Fibroblast of lung (primary cell): ENCODE data around the gene JDP2. TPM values are rescaled to one million over a fixed set of nuclear protein-coding genes. Genes with fewer than 3 reads are reported as not detected.
A peak's percentile ranks its signal among the peaks of the same experiment; 100 is the strongest.

Source experiments
- DNase-seq, 2 donors: peaks; one replicate each; pipeline versions ENCODE4 v3.0.0 to v3.0.0-alpha.2; 2010; ENCODE audit warnings: low read depth in 2 of 2
- H2AFZ ChIP-seq: 2 replicates; pipeline ENCODE4 v1.5.1; 2012; ENCODE audit warnings: low read length, control low read depth, inconsistent platforms
- H3K27ac ChIP-seq: 2 replicates; pipeline ENCODE4 v1.5.1; 2011; ENCODE audit warnings: low read length, control low read depth; ENCODE audit not compliant: insufficient read depth
- H3K27me3 ChIP-seq: 2 replicates; pipeline ENCODE4 v1.5.1; 2011; ENCODE audit warnings: mild to moderate bottlenecking, low read length; ENCODE audit not compliant: control insufficient read depth, insufficient read depth
- H3K36me3 ChIP-seq: 2 replicates; pipeline ENCODE4 v1.5.1; 2011; ENCODE audit warnings: low read length; ENCODE audit not compliant: control insufficient read depth, insufficient read depth
- H3K4me1 ChIP-seq: 2 replicates; pipeline ENCODE4 v1.5.1; 2011; ENCODE audit warnings: low read length; ENCODE audit not compliant: control insufficient read depth, insufficient read depth; ENCODE audit errors: extremely low read depth
- H3K4me2 ChIP-seq: 2 replicates; pipeline ENCODE4 v1.5.1; 2011; ENCODE audit warnings: low read length, control low read depth; ENCODE audit not compliant: insufficient read depth; ENCODE audit errors: extremely low read depth
- H3K4me3 ChIP-seq, 4 experiments: fragments of 200-600 bp in 1 of 4; sonication (generic) in 1 of 4; replicated peaks in 1 of 4; 2 replicates each; pipeline ENCODE4 v1.5.1; 2011 to 2016; ENCODE audit warnings: low read length in 4 of 4, low read depth in 3 of 4, mild to moderate bottlenecking in 3 of 4, control low read depth in 2 of 4, inconsistent platforms in 1 of 4, mixed read lengths in 1 of 4; ENCODE audit not compliant: insufficient read depth in 1 of 4; ENCODE audit errors: control extremely low read depth in 1 of 4
- H3K79me2 ChIP-seq: 2 replicates; pipeline ENCODE4 v1.5.1; 2012; ENCODE audit warnings: mild to moderate bottlenecking, low read length, inconsistent platforms; ENCODE audit not compliant: control insufficient read depth, insufficient read depth
- H3K9ac ChIP-seq: 2 replicates; pipeline ENCODE4 v1.5.1; 2011; ENCODE audit warnings: mild to moderate bottlenecking, low read length, control low read depth; ENCODE audit not compliant: insufficient read depth
- H3K9me3 ChIP-seq: 2 replicates; pipeline ENCODE4 v1.5.1; 2012; ENCODE audit warnings: low read depth, low read length; ENCODE audit not compliant: control insufficient read depth, insufficient read depth
- H4K20me1 ChIP-seq: 2 replicates; pipeline ENCODE4 v1.5.1; 2011; ENCODE audit warnings: low read length; ENCODE audit not compliant: control insufficient read depth, insufficient read depth; ENCODE audit errors: extremely low read depth
- CTCF ChIP-seq, 2 donors: IDR thresholded peaks in 1 of 2; conservative IDR thresholded peaks in 1 of 2; 1 replicate in 1 of 2; 2 replicates in 1 of 2; pipeline ENCODE4 v1.5.1; 2011 to 2012; ENCODE audit warnings: low read length in 2 of 2, control low read depth in 1 of 2, inconsistent platforms in 1 of 2, low read depth in 1 of 2, mild to moderate bottlenecking in 1 of 2
- EZH2 ChIP-seq: IDR thresholded peaks from 2 replicates; pipeline ENCODE4 v1.5.1; 2012; ENCODE audit warnings: low read length, control low read depth, mild to moderate bottlenecking; ENCODE audit errors: missing control alignments
- polyA plus RNA-seq, 2 donors: library from polyadenylated mRNA; depleted of rRNA in 1 of 2; stranded (reverse) in 1 of 2; unstranded in 1 of 2; fragments of >200 nt; gene quantifications; 2 replicates each; pipeline ENCODE4 v1.2.1, GENCODE V29; 2011 to 2012; ENCODE audit warnings: missing spikeins in 1 of 2
- total RNA-seq: library from RNA; depleted of rRNA; stranded (reverse); fragments of >200 nt; gene quantifications from 2 replicates; pipeline ENCODE4 v1.2.1, GENCODE V29; 2014

Gene JDP2
- total and polyA plus RNA-seq, 2 donors (not counting 1 experiment from before 2014, with no cell fraction given): 40.8 to 95.3 TPM

GRCh38 chr14:75430976-75431375 lies 3.2 kb downstream of the JDP2 start:
- no peaks in the 10 kb centered on the region for H4K20me1 ChIP-seq
- H3K4me1 ChIP-seq: peaks cover 6% of the 10 kb centered on the region

GRCh38 chr14:75431827-75432226 lies 4.0 kb downstream of the JDP2 start:
- TF ChIP-seq CTCF (conservative IDR thresholded peaks at IDR 0.05 in 1 of 2, IDR thresholded peaks at IDR 0.05 in 1 of 2; ENCODE audit: low read depth in 1 of 2, low read length in 2 of 2) (no peak), EZH2 (no peak)
- H4K20me1 ChIP-seq: no peaks in the 10 kb centered on the region
- peaks cover 12% of the 10 kb centered on the region for H3K36me3 ChIP-seq
- H3K9ac ChIP-seq: no peak overlapping the region
- no peak overlapping the region for H3K4me3 ChIP-seq
- H3K4me1 ChIP-seq: peaks cover 6% of the 10 kb centered on the region
- no peak overlapping the region for H2AFZ ChIP-seq
- DNase-seq: no peak
- peaks cover 32% of the 10 kb centered on the region for H3K79me2 ChIP-seq
- H3K27ac ChIP-seq: no peak overlapping the region
- no peaks in the 10 kb centered on the region for H3K27me3 ChIP-seq
- H3K4me2 ChIP-seq: no peak overlapping the region
- H3K9me3 ChIP-seq: no peaks in the 10 kb centered on the region

More at GRCh38 chr14:75430976-75431375, 3.2 kb downstream of the JDP2 start:
- Histone ChIP-seq H3K9me3 (no peaks in the 10 kb centered on the region), H3K36me3 (peaks cover 10% of the 10 kb centered on the region), H3K27me3 (no peaks in the 10 kb centered on the region), H3K27ac (peak overlapping the region; percentile 24), H3K79me2 (peaks cover 32% of the 10 kb centered on the region), H3K4me3 (peak overlapping the region; percentile 34 to 85 (median 58)), H3K9ac (no peak overlapping the region), H2AFZ (no peak overlapping the region), H3K4me2 (peak overlapping the region; percentile 92)
- no peak for DNase-seq
- no peak for TF ChIP-seq EZH2
- TF ChIP-seq CTCF (conservative IDR thresholded peaks at IDR 0.05 in 1 of 2, IDR thresholded peaks at IDR 0.05 in 1 of 2; ENCODE audit: low read depth in 1 of 2, low read length in 2 of 2): no peak

GRCh38 chr14:75432411-75432810 lies 4.6 kb downstream of the JDP2 start:
- peaks cover 6% of the 10 kb centered on the region for H3K4me1 ChIP-seq
- peaks cover 12% of the 10 kb centered on the region for H3K36me3 ChIP-seq
- H4K20me1 ChIP-seq: no peaks in the 10 kb centered on the region
- H3K4me2 ChIP-seq: no peak overlapping the region
- H3K27ac ChIP-seq: no peak overlapping the region
- H3K27me3 ChIP-seq: no peaks in the 10 kb centered on the region
- no peak overlapping the region for H3K9ac ChIP-seq
- H3K4me3 ChIP-seq: no peak overlapping the region
- H3K9me3 ChIP-seq: no peaks in the 10 kb centered on the region
- DNase-seq: no peak
- H3K79me2 ChIP-seq: peaks cover 32% of the 10 kb centered on the region
- H2AFZ ChIP-seq: no peak overlapping the region
- no peak for TF ChIP-seq EZH2
- no peak for TF ChIP-seq CTCF (conservative IDR thresholded peaks at IDR 0.05 in 1 of 2, IDR thresholded peaks at IDR 0.05 in 1 of 2; ENCODE audit: low read depth in 1 of 2, low read length in 2 of 2)
